ENCODE results near the gene CTNNA3.

DNA sequence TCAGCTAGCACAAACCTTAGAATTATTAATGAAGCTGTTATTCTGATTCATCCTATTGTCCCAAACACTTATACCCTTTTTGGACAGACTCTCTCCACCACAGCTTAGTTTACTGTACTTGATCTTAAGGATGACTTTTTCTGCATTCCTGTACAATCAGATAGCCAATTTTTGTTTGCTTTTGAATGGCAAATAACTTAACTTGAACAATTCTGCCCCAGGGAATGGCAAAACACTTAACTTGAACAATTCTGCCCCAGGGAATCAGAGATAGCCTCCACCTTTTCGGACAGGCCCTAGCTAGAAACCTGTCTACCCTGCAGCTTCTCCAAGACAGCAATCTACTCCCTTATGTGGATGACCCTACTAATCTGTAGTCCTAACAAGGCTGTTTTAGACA lies 1438.2 kb downstream of the CTNNA3 start:
- TF ChIP-seq CTCF (tag by site-specific recombination; IDR thresholded peaks at IDR 0.05) (no peak), ZFHX2 (tag by site-specific recombination; conservative IDR thresholded peaks at IDR 0.05) (no peak), KLF16 (tag by site-specific recombination; IDR thresholded peaks at IDR 0.05) (no peak), ZFP69B (tag by site-specific recombination; IDR thresholded peaks at IDR 0.05) (no peak), ZNF76 (tag by site-specific recombination; IDR thresholded peaks at IDR 0.05; ENCODE audit: borderline replicate concordance, low read depth) (no peak), ZNF768 (tag by site-specific recombination; IDR thresholded peaks at IDR 0.05) (no peak), PRDM1 (tag by site-specific recombination; IDR thresholded peaks at IDR 0.05) (no peak), ZNF629 (tag by site-specific recombination; IDR thresholded peaks at IDR 0.05) (no peak)
- TF ChIP-seq, protein P1, sequence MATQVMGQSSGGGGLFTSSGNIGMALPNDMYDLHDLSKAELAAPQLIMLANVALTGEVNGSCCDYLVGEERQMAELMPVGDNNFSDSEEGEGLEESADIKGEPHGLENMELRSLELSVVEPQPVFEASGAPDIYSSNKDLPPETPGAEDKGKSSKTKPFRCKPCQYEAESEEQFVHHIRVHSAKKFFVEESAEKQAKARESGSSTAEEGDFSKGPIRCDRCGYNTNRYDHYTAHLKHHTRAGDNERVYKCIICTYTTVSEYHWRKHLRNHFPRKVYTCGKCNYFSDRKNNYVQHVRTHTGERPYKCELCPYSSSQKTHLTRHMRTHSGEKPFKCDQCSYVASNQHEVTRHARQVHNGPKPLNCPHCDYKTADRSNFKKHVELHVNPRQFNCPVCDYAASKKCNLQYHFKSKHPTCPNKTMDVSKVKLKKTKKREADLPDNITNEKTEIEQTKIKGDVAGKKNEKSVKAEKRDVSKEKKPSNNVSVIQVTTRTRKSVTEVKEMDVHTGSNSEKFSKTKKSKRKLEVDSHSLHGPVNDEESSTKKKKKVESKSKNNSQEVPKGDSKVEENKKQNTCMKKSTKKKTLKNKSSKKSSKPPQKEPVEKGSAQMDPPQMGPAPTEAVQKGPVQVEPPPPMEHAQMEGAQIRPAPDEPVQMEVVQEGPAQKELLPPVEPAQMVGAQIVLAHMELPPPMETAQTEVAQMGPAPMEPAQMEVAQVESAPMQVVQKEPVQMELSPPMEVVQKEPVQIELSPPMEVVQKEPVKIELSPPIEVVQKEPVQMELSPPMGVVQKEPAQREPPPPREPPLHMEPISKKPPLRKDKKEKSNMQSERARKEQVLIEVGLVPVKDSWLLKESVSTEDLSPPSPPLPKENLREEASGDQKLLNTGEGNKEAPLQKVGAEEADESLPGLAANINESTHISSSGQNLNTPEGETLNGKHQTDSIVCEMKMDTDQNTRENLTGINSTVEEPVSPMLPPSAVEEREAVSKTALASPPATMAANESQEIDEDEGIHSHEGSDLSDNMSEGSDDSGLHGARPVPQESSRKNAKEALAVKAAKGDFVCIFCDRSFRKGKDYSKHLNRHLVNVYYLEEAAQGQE (tag by site-specific recombination; IDR thresholded peaks at IDR 0.05), result no peak
